OCI-LY3 (cell line): ENCODE results near the gene ARL8B.

ENCODE experiments used
- H2AFZ ChIP-seq: fragments of 200-600, 300-600 bp; shearing (Covaris generic); 2 replicates; pipeline ENCODE4 v1.6.0; 2014; ENCODE audit warnings: antibody characterized with exemption, low read depth, low read length
- H3K27ac ChIP-seq: fragments of 200-600, 300-600 bp; sonication (generic); 2 replicates; pipeline ENCODE4 v1.5.1; 2014; ENCODE audit warnings: mild to moderate bottlenecking, low read length, moderate library complexity, mixed read lengths
- H3K27me3 ChIP-seq: fragments of 200-600, 300-600 bp; sonication (generic); 2 replicates; pipeline ENCODE4 v1.6.1; 2014; ENCODE audit warnings: low read depth, low read length, mixed read lengths
- H3K36me3 ChIP-seq: fragments of 200-600, 300-600 bp; sonication (generic); replicated peaks from 2 replicates; pipeline ENCODE3; 2014; ENCODE audit warnings: low read depth, low read length, mixed read lengths
- H3K4me1 ChIP-seq: fragments of 300-600, 200-600 bp; sonication (generic); 2 replicates; pipeline ENCODE4 v1.6.1; 2014; ENCODE audit warnings: low read length, mixed read lengths
- H3K4me2 ChIP-seq: fragments of 200-600, 300-600 bp; sonication (generic); 2 replicates; pipeline ENCODE4 v1.6.1; 2014; ENCODE audit warnings: low read length, mixed read lengths
- H3K4me3 ChIP-seq: fragments of 300-600, 200-600 bp; sonication (generic); 2 replicates; pipeline ENCODE4 v1.5.1; 2014; ENCODE audit warnings: antibody characterized with exemption, mild to moderate bottlenecking, low read length, moderate library complexity
- H3K79me2 ChIP-seq: fragments of 300-600, 200-600 bp; shearing (Covaris generic); 2 replicates; pipeline ENCODE4 v1.6.1; 2014; ENCODE audit warnings: mild to moderate bottlenecking, low read length, mixed read lengths
- H3K9ac ChIP-seq: fragments of 300-600, 200-600 bp; shearing (Covaris generic); 2 replicates; pipeline ENCODE4 v1.6.0; 2014; ENCODE audit warnings: mild to moderate bottlenecking, low read length, moderate library complexity
- H3K9me3 ChIP-seq: fragments of 200-600, 300-600 bp; shearing (Covaris generic); 2 replicates; pipeline ENCODE4 v1.6.1; 2014; ENCODE audit warnings: low read length, mixed read lengths; ENCODE audit not compliant: insufficient read depth
- H4K20me1 ChIP-seq: fragments of 200-600, 300-600 bp; sonication (generic); 2 replicates; pipeline ENCODE4 v1.6.1; 2016; ENCODE audit warnings: low read length, mixed read lengths; ENCODE audit not compliant: insufficient read depth
- EZH2phosphoT487 ChIP-seq: fragments of 200-600 bp; shearing (Covaris generic); IDR thresholded peaks from 2 replicates; pipeline ENCODE4 v1.6.1; 2018; ENCODE audit warnings: antibody characterized with exemption, mixed run types, low read depth
- TF ChIP-seq, protein P1 (sequence below): fragments of 200-600, 300-600 bp; sonication (generic); IDR thresholded peaks from 2 replicates; pipeline ENCODE4 v1.5.1; 2014; ENCODE audit warnings: antibody characterized with exemption, low read length, low read depth

Gene ARL8B

DNA sequence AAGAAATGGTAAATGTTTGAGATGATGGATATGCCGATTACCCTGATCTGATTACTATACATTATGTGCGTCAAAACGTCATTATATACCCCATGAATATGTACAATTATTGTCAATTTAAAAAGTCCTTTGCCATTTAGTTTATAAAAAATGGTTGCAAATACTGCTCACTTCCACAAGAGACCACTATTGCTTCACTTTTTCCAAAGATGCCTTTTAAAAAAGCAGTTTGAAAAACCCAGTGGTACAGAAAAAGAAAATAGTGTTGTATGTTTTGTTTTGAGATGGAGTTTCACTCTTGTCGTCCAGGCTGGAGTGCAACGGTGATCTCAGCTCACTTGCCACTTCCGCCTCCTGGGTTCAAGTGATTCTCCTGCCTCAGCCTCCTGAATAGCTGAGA, 104.7 kb downstream of the ARL8B start:
- Histone ChIP-seq H3K9me3 (no peaks in the 10 kb centered on the region), H3K79me2 (no peaks in the 10 kb centered on the region), H2AFZ (no peak overlapping the region), H3K36me3 (peaks cover 3% of the 10 kb centered on the region), H3K4me1 (0 out of 2 replicates have a peak, but pooled peaks cover 4% of the 10 kb centered on the region), H3K4me2 (peak overlapping the region; percentile 22), H3K27me3 (peaks cover 6% of the 10 kb centered on the region; the same call in 1 of the 2 replicates), H3K27ac (no peak overlapping the region), H3K9ac (no peak overlapping the region), H3K4me3 (no peak overlapping the region), H4K20me1 (no peaks in the 10 kb centered on the region)
- TF ChIP-seq EZH2phosphoT487 = no peak
- TF ChIP-seq, protein P1, sequence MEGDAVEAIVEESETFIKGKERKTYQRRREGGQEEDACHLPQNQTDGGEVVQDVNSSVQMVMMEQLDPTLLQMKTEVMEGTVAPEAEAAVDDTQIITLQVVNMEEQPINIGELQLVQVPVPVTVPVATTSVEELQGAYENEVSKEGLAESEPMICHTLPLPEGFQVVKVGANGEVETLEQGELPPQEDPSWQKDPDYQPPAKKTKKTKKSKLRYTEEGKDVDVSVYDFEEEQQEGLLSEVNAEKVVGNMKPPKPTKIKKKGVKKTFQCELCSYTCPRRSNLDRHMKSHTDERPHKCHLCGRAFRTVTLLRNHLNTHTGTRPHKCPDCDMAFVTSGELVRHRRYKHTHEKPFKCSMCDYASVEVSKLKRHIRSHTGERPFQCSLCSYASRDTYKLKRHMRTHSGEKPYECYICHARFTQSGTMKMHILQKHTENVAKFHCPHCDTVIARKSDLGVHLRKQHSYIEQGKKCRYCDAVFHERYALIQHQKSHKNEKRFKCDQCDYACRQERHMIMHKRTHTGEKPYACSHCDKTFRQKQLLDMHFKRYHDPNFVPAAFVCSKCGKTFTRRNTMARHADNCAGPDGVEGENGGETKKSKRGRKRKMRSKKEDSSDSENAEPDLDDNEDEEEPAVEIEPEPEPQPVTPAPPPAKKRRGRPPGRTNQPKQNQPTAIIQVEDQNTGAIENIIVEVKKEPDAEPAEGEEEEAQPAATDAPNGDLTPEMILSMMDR = peak; percentile 58

DNA sequence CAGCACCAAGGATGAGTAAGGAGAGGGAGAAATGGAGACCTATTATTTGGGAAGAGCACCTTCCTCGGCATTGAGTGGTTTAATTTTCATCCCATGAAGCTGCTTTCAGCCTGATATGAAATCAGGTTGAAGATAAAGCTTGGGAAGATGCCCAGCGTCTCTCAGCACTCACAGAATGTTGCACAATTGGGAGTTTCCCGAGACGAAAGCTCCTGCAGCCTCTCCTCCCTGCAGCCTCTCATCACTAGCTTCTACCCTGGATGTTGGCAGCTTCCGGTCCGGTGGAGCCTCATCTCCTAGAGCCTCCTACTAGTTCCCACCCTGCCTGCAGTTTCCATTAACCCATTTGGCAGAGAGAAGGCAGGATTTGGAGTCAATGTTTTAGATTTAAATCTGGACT, 105.7 kb downstream of the ARL8B start:
- H3K9me3 ChIP-seq = no peaks in the 10 kb centered on the region
- TF ChIP-seq, protein P1 = no peak
- no peak overlapping the region for H2AFZ ChIP-seq
- H3K27ac ChIP-seq = no peak overlapping the region
- no peaks in the 10 kb centered on the region for H3K79me2 ChIP-seq
- peaks cover 6% of the 10 kb centered on the region; the same call in 1 of the 2 replicates for H3K27me3 ChIP-seq
- H3K4me2 ChIP-seq = no peak overlapping the region
- 0 out of 2 replicates have a peak, but pooled peaks cover 4% of the 10 kb centered on the region for H3K4me1 ChIP-seq
- no peak overlapping the region for H3K4me3 ChIP-seq
- H3K9ac ChIP-seq = no peak overlapping the region
- H4K20me1 ChIP-seq = no peaks in the 10 kb centered on the region
- peaks cover 2% of the 10 kb centered on the region for H3K36me3 ChIP-seq

DNA sequence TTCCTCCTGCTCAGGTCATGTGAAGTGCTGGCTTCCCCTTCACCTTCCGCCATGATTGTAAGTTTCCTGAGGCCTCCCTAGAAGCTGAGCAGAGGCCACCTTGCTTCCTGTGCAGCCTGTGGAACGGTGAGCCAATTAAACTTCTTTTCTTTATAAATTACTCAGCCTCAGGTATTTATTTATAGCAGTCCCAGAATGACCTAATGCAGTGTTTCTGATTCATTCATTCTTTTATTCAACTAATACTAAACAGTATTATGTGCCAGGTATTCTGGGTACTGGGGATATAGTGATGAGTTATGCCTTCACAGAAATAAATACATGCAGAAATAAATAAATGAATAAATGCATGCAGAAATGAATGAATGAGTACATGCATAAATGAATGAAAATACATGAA, 107.3 kb downstream of the ARL8B start:
- no peak overlapping the region for H3K27ac ChIP-seq
- H3K36me3 ChIP-seq = no peaks in the 10 kb centered on the region
- no peaks in the 10 kb centered on the region for H4K20me1 ChIP-seq
- no peak for TF ChIP-seq EZH2phosphoT487
- peaks cover 6% of the 10 kb centered on the region; the same call in 1 of the 2 replicates for H3K27me3 ChIP-seq
- H3K4me3 ChIP-seq = no peak overlapping the region
- no peaks in the 10 kb centered on the region for H3K9me3 ChIP-seq
- no peaks in the 10 kb centered on the region for H3K79me2 ChIP-seq
- no peak overlapping the region for H2AFZ ChIP-seq
- H3K4me2 ChIP-seq = no peak overlapping the region
- H3K4me1 ChIP-seq = 0 out of 2 replicates have a peak, but pooled peaks cover 4% of the 10 kb centered on the region
- no peak overlapping the region for H3K9ac ChIP-seq
